ENCODE data around the gene MYH6.

Gene MYH6

DNA sequence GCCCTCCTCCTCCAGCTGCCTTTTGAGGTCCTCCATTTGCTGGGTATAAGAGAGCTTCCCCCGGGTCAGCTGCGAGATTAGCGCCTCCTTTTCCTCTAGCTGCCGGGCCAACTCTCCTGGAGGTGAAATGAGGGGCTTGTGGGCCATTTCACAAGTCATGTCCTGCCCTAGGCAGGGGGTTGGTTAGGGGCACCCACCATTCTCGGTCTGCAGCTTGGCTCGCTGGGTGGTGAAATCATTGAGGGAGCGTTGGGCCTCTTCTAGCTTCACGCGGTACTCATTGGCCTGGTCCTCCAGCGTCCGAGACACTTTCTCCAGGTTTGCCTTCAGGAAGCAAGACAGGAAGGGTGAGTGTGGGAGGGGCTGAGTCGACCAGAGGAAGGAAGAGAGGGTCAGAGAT lies 18.7 kb downstream of the MYH6 start:
- Histone ChIP-seq H4K91ac (ENCODE audit: low read depth, low read length) (no peak overlapping the region), H3K23ac (ENCODE audit: low read length) (no peak overlapping the region), H2BK12ac (ENCODE audit: low read length) (no peak overlapping the region), H4K12ac (ENCODE audit: low read depth, low read length) (no peak overlapping the region), H3K18ac (ENCODE audit: low read length) (no peak overlapping the region), H2AK5ac (ENCODE audit: low read length) (no peak overlapping the region), H2AFZ (ENCODE audit: insufficient read depth, low read length, poor library complexity) (no peak overlapping the region), H3K4me2 (ENCODE audit: low read length) (no peak overlapping the region), H3K4ac (ENCODE audit: low read depth, low read length) (no peak overlapping the region), H2BK5ac (ENCODE audit: low read depth, low read length, poor library complexity) (no peak overlapping the region), H3K4me1 (ENCODE audit: control insufficient read depth in 1 of 2, insufficient read depth in 2 of 2, low read length in 2 of 2) (no peaks in the 10 kb centered on the region), H3K79me1 (ENCODE audit: low read length) (no peaks in the 10 kb centered on the region), H3K27me3 (ENCODE audit: insufficient read depth, low read length) (no peaks in the 10 kb centered on the region), H3K14ac (ENCODE audit: low read length) (no peak overlapping the region), H3K36me3 (ENCODE audit: control insufficient read depth in 1 of 2, insufficient read depth in 2 of 2, low read length in 2 of 2) (no peaks in the 10 kb centered on the region), H3K79me2 (ENCODE audit: control insufficient read depth, insufficient read depth, low read length, poor library complexity) (no peaks in the 10 kb centered on the region), H3K27ac (ENCODE audit: low read depth, low read length) (no peak overlapping the region), H3K9me3 (ENCODE audit: insufficient read depth, low read depth, low read length) (no peaks in the 10 kb centered on the region), H4K8ac (ENCODE audit: low read depth, low read length) (no peak overlapping the region), H3K4me3 (ENCODE audit: low read depth, low read length) (no peak overlapping the region), H2BK120ac (ENCODE audit: insufficient read depth, low read length, poor library complexity) (no peak overlapping the region), H3K9ac (ENCODE audit: low read length) (no peak overlapping the region)
- no peak for DNase-seq
- WGBS (ENCODE audit: extremely low coverage, insufficient coverage, insufficient read length): no CpG with 5 or more reads among the region's 12 CpGs

- H3K4me3 ChIP-seq (ENCODE audit: low read depth, low read length): no peak overlapping the region
- no peak for DNase-seq
- no peak overlapping the region for H2BK12ac ChIP-seq (ENCODE audit: low read length)
- H2BK5ac ChIP-seq (ENCODE audit: low read depth, low read length, poor library complexity): no peak overlapping the region
- H3K14ac ChIP-seq (ENCODE audit: low read length): no peak overlapping the region
- H2AK5ac ChIP-seq (ENCODE audit: low read length): no peak overlapping the region
- no peak overlapping the region for H2AFZ ChIP-seq (ENCODE audit: insufficient read depth, low read length, poor library complexity)
- H3K79me2 ChIP-seq (ENCODE audit: control insufficient read depth, insufficient read depth, low read length, poor library complexity): no peaks in the 10 kb centered on the region
- H4K8ac ChIP-seq (ENCODE audit: low read depth, low read length): no peak overlapping the region
- no peak overlapping the region for H4K91ac ChIP-seq (ENCODE audit: low read depth, low read length)
- H3K4ac ChIP-seq (ENCODE audit: low read depth, low read length): no peak overlapping the region
- no peak overlapping the region for H3K18ac ChIP-seq (ENCODE audit: low read length)
- H3K4me2 ChIP-seq (ENCODE audit: low read length): no peak overlapping the region
- WGBS (ENCODE audit: extremely low coverage, insufficient coverage, insufficient read length): no CpG with 5 or more reads among the region's 8 CpGs
- no peak overlapping the region for H3K23ac ChIP-seq (ENCODE audit: low read length)
- H3K4me1 ChIP-seq (ENCODE audit: control insufficient read depth in 1 of 2, insufficient read depth in 2 of 2, low read length in 2 of 2): no peaks in the 10 kb centered on the region
- H3K36me3 ChIP-seq (ENCODE audit: control insufficient read depth in 1 of 2, insufficient read depth in 2 of 2, low read length in 2 of 2): no peaks in the 10 kb centered on the region
- H3K27me3 ChIP-seq (ENCODE audit: insufficient read depth, low read length): no peaks in the 10 kb centered on the region
- no peak overlapping the region for H2BK120ac ChIP-seq (ENCODE audit: insufficient read depth, low read length, poor library complexity)
- no peak overlapping the region for H4K12ac ChIP-seq (ENCODE audit: low read depth, low read length)
- no peaks in the 10 kb centered on the region for H3K79me1 ChIP-seq (ENCODE audit: low read length)
- H3K9ac ChIP-seq (ENCODE audit: low read length): no peak overlapping the region
- H3K27ac ChIP-seq (ENCODE audit: low read depth, low read length): no peak overlapping the region
- H3K9me3 ChIP-seq (ENCODE audit: insufficient read depth, low read depth, low read length): no peaks in the 10 kb centered on the region
Observed at GRCh38 chr14:23388996-23389395, 19.1 kb downstream of the MYH6 start.

DNA sequence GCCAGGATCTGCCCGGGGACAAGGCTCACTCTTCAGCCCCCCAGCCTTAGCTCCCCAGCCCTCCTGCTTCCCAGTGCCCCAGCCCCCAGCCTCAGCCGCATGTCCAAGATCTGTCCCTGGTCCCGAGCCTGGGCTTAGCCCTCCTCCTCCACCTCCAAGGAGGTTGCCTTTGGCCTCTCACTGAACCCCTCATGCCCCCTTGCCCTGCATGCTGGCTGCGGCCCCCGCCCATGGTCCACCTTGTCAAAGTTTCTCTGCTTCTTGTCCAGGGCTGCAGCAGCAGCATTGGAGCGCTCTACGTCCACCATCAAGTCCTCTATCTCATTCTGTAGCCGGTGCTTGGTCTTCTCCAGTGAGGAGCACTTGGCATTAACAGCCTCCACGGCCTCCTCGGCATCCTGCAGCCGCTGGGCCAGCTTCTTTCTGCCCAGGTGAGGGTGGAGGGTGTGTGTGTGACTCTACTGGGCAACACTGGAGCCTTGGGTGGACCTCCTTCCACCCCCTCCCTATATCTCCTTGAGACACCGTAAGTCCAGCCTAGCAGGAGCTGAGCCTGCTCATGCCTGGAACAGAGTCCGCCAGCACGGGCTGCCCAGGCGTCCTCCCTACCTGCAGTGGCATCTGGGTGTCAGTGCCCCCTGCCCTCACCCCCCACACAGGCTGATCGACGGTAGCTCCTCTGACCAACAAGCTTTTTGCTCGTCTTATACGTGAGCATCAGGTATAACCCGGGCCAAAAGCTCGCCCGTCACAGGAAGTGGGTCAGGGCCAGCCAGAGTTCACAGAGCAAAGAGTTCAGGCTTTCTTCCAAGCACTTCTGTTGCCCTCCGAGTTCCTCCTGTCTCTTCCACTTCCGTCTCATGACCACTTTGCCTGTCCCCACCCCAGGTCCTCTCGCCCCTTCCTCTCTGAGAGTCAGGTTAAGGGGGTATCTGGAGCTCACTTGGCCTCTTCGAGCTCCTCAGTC lies 19.9 kb downstream of the MYH6 start:
- Histone ChIP-seq H2BK120ac (ENCODE audit: insufficient read depth, low read length, poor library complexity) (no peak overlapping the region), H3K4me2 (ENCODE audit: low read length) (no peak overlapping the region), H3K9me3 (ENCODE audit: insufficient read depth, low read depth, low read length) (no peaks in the 10 kb centered on the region), H3K4ac (ENCODE audit: low read depth, low read length) (no peak overlapping the region), H3K4me1 (ENCODE audit: control insufficient read depth in 1 of 2, insufficient read depth in 2 of 2, low read length in 2 of 2) (no peaks in the 10 kb centered on the region), H4K12ac (ENCODE audit: low read depth, low read length) (no peak overlapping the region), H3K14ac (ENCODE audit: low read length) (no peak overlapping the region), H3K27ac (ENCODE audit: low read depth, low read length) (no peak overlapping the region), H3K27me3 (ENCODE audit: insufficient read depth, low read length) (no peaks in the 10 kb centered on the region), H2BK12ac (ENCODE audit: low read length) (no peak overlapping the region), H4K8ac (ENCODE audit: low read depth, low read length) (no peak overlapping the region), H2AFZ (ENCODE audit: insufficient read depth, low read length, poor library complexity) (no peak overlapping the region), H3K18ac (ENCODE audit: low read length) (no peak overlapping the region), H2AK5ac (ENCODE audit: low read length) (no peak overlapping the region), H3K79me1 (ENCODE audit: low read length) (no peaks in the 10 kb centered on the region), H3K79me2 (ENCODE audit: control insufficient read depth, insufficient read depth, low read length, poor library complexity) (no peaks in the 10 kb centered on the region), H3K9ac (ENCODE audit: low read length) (no peak overlapping the region), H3K36me3 (ENCODE audit: control insufficient read depth in 1 of 2, insufficient read depth in 2 of 2, low read length in 2 of 2) (no peaks in the 10 kb centered on the region), H3K4me3 (ENCODE audit: low read depth, low read length) (no peak overlapping the region), H3K23ac (ENCODE audit: low read length) (no peak overlapping the region), H2BK5ac (ENCODE audit: low read depth, low read length, poor library complexity) (no peak overlapping the region), H4K91ac (ENCODE audit: low read depth, low read length) (no peak overlapping the region)
- no CpG with 5 or more reads among the region's 26 CpGs for WGBS (ENCODE audit: extremely low coverage, insufficient coverage, insufficient read length)
- DNase-seq: no peak

GRCh38 chr14:23386999-23387398 lies 21.1 kb downstream of the MYH6 start:
- no CpG with 5 or more reads among the region's 1 CpG for WGBS (ENCODE audit: extremely low coverage, insufficient coverage, insufficient read length)
- Histone ChIP-seq H2BK120ac (ENCODE audit: insufficient read depth, low read length, poor library complexity) (no peak overlapping the region), H3K14ac (ENCODE audit: low read length) (no peak overlapping the region), H4K8ac (ENCODE audit: low read depth, low read length) (no peak overlapping the region), H2AFZ (ENCODE audit: insufficient read depth, low read length, poor library complexity) (no peak overlapping the region), H3K4me1 (ENCODE audit: control insufficient read depth in 1 of 2, insufficient read depth in 2 of 2, low read length in 2 of 2) (no peaks in the 10 kb centered on the region), H2AK5ac (ENCODE audit: low read length) (no peak overlapping the region), H3K4ac (ENCODE audit: low read depth, low read length) (no peak overlapping the region), H3K79me1 (ENCODE audit: low read length) (no peaks in the 10 kb centered on the region), H4K91ac (ENCODE audit: low read depth, low read length) (no peak overlapping the region), H3K4me2 (ENCODE audit: low read length) (no peak overlapping the region), H3K4me3 (ENCODE audit: low read depth, low read length) (no peak overlapping the region), H2BK5ac (ENCODE audit: low read depth, low read length, poor library complexity) (no peak overlapping the region), H3K27me3 (ENCODE audit: insufficient read depth, low read length) (no peaks in the 10 kb centered on the region), H3K23ac (ENCODE audit: low read length) (no peak overlapping the region), H3K18ac (ENCODE audit: low read length) (no peak overlapping the region), H2BK12ac (ENCODE audit: low read length) (no peak overlapping the region), H4K12ac (ENCODE audit: low read depth, low read length) (no peak overlapping the region), H3K9me3 (ENCODE audit: insufficient read depth, low read depth, low read length) (no peaks in the 10 kb centered on the region), H3K9ac (ENCODE audit: low read length) (no peak overlapping the region), H3K27ac (ENCODE audit: low read depth, low read length) (no peak overlapping the region), H3K36me3 (ENCODE audit: control insufficient read depth in 1 of 2, insufficient read depth in 2 of 2, low read length in 2 of 2) (no peaks in the 10 kb centered on the region), H3K79me2 (ENCODE audit: control insufficient read depth, insufficient read depth, low read length, poor library complexity) (no peaks in the 10 kb centered on the region)
- no peak for DNase-seq

All from trophoblast cell (in vitro differentiated cells and primary cell).